Measurements from ENCODE around the gene STAC3.

The STAC3 gene

DNA sequence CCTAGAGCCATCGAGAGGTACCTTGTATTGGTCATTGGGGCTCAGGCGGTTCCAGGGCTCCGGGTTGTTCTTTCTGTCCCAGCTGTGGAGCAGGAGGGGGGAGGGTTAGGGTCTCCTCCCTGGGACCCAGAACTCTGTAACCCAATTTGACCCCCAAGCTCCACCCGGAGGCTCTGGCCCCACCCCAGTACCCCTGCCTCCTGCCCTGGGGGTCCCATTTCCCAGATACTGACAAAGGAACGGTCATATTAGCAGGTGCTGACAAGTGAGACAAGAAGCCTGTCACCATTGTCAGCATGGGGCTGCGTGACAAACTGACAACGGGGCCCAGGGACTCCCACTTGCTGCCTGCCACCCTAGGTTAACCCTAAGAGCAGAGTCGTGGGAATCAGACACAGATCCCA is 15.3 kb downstream of the STAC3 start:
- no peak for DNase-seq

DNA sequence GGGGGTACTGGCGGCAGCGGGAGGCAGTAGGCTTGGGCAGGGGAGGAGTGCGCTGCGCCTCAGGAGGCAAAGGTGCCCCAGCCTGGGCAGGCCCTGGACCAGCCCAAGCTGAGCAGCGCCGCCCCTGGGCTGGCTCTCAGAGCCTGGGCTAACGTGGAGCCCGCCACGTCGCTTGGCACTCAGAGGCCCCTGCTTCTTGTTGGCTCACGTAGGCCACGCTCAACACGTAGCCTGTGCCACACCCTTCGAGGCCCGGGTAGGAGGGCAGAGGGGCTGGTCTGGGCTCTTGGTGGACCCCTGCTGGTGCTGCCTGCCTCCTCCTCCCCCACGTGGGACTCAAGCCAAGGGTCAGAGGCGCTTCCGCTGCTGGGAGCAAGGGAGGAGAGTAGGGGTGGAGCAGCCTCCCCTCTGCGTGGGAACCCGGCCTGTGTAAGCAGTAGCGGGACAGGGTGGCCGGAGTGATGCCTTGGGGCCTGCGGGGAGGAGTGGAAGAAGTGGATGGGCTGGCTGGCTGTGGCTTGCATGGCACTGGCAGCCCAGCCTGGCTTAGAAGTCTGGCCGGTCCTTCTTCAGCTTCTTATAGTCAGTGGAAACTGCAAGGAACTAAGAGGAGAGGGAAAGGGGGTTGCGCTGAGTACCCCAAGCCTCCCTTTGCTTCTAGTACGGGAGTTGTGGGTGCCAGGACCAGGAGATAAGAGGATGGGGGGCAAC is 15.8 kb downstream of the STAC3 start:
- DNase-seq, result no peak

DNA sequence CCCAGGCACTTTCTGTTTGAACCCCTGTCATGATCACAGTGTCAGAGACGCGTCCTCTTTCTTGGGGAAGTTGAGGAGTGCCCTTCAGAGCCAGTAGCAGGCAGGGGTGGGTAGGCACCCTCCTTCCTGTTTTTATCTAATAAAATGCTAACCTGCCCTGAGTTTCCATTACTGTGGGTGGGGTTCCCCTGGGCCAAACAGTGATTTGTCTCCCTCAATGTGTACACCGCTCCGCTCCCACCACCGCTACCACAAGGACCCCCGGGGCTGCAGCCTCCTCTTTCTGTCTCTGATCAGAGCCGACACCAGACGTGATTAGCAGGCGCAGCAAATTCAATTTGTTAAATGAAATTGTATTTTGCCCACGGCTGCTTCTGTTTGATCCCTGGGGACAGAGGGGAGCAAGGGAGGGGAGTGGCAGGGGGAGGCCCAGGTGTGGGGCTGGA is 16.4 kb downstream of the STAC3 start:
- no peak for DNase-seq

DNA sequence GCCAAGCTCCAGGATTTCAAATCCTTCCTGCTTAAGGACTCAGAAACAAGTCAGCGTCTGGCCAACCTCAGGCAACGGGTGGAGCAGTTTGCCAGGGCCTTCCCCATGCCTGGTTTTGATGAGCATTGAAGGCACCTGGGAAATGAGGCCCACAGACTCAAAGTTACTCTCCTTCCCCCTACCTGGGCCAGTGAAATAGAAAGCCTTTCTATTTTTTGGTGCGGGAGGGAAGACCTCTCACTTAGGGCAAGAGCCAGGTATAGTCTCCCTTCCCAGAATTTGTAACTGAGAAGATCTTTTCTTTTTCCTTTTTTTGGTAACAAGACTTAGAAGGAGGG is 16.8 kb downstream of the STAC3 start:
- DNase-seq, result no peak

GRCh38 chr12:57233357-57234232 is 17.4 kb downstream of the STAC3 start:
- DNase-seq, result no peak

DNA sequence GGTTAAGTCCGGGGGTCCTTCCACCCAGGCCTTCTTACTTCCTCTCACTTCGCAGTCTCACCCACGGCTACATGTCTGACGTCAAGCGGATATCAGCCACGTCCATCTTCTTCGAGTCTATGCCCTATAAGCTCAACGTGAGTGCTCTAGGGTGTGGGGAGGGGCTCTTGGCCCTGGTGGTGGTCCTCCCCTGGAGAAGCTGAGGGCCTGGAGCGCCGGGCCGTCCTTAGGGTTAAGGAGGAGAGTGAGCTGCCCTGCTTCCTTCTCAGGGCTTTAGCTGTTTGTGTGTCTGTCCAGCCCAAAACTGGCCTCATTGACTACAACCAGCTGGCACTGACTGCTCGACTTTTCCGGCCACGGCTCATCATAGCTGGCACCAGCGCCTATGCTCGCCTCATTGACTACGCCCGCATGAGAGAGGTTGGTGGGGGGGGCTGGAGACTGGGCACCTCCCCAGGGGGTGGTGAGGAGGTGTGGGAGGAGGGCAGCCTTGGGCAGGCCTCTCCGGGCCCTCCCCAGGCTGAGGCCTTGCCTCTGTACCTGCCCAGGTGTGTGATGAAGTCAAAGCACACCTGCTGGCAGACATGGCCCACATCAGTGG is 18.7 kb downstream of the STAC3 start:
- no peak for DNase-seq

- no peak for DNase-seq
Measured at GRCh38 chr12:57231276-57232021, 19.5 kb downstream of the STAC3 start.

DNA sequence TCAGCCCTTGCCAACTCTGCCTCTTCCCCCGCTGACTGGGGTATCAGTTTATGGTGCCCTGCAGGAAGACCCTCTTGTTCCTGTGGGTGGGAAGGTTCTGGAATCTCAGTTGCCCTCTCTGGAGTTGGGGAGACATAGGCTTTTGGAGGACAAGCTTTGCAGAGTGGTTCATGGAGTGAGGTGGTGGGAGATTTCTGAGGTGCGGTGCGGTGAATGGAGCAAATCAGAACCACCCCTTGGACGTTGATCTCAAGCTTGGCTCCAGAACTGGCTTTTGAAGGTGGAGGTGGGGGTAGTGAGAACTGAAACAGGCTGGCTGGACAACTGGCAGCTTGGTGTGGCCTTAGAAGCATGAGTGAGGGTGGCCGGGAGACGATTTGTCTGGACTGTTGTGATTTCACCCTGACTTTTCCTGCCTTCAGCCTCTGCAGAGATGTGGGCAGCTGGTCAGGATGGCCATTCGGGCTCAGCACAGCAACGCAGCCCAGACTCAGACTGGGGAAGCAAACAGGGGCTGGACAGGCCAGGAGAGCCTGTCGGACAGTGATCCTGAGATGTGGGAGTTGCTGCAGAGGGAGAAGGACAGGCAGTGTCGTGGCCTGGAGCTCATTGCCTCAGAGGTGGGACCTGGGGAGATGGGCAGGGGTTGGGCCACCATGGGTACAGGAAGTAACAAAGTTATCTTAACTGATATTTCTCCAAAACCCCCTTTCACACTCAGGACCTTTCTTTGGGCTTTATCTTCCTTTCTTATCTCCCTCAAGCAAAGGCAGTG is 20.4 kb downstream of the STAC3 start:
- no peak for DNase-seq

DNA sequence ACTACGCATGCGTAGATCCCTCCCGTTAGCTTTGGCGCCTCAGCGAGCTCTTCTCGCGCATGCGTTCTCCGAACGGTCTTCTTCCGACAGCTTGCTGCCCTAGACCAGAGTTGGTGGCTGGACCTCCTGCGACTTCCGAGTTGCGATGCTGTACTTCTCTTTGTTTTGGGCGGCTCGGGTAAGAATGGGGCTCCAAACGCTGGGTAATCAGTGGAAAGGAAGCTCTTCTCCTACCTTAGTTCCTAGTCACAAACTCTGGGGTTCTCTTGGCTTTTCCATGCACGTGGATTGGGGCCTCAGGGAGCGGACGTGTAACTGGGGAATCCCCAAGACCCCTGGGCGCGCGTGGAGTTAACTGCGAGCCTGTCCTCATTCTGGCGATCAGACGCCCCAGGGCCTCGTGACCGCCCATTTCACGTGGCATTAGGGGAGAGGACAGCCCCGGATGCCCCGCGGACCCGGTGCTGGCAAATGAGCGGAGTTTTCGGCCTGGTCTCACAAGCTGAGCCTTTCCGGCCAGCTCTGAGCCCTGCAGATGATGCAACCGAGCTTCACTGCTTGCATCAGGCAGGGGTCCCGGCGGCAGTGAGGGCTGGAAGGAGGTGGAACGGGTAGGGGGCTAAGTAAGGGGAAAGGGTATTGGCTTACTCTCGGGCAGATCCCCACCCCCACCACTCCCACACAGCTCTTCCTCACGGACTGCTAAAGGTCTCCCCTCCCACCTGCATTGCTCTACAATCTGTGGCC is 21.2 kb downstream of the STAC3 start, which contains the start of gene SHMT2:
TSS of gene SHMT2 (plus strand) at position 78 of the 747 bp plus-strand sequence. CDS start at position 146, 68 bp downstream.
- DNase-seq, result peak; percentile 95

DNA sequence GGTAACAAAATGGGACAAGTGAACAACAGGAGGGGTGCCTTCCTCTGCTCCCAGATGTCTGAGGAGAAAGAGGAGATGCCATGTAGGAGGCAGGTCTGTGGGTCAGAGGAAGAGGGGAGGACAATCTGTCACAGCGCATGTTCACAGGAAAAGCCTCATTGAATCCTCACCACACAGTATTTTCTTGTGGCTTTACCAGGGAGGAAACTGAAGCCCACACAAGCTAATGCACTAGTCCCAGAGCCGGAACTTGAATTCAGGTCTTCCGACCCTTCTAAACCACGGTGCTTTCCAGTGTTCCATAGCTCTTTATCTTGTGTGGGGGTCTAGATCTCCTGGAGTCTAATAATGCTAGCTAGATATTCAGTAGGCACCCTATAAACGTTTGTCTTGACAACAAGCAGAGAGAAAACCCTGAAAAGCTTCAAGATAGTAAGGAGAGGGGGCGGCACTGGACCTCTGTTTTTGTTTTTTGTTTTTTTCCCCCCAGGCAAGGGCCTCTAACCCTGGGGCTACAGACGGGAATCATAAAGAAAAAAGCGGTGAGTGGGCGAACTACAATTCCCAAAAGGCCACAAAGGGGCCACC is 21.8 kb downstream of the STAC3 start:
- peak; percentile 55 for DNase-seq

DNA sequence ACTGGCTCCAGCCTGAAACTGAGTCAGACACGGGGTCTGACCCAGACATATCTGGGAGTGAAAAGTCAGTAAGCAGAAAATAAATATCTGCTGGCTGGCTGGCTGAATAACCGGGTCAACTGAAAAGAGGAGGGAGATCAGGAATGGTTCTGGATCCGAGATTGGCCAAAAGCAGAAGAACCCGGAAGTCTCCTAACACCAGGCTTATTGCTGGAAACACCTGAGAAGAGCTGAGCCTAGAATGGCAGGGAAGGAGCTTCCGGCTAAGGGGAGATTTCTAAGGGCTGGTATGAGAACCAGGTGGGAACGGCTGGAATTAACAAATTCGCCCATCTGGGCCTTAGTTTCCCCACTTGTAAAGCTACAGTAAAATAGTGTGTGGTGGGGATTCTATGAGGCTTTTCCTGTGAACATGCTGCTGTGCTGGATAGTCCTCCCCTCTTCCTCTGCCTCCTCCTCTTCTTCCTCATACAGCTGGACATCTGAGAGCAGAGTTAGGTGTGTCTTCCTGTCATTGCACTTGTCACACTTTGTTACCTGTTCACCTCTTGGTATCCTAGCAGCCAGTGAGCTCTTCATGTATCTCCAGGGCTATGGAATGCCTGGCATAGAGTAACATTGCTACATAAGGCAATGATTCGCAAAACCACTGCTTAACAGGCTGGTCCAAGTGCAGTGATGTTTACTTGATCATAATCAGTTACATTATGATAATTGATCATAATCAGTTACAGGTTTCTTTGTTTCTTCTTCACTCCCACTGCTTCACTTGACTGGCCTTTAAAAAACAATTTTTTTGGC is 23.5 kb downstream of the STAC3 start:
- no peak for DNase-seq

DNA sequence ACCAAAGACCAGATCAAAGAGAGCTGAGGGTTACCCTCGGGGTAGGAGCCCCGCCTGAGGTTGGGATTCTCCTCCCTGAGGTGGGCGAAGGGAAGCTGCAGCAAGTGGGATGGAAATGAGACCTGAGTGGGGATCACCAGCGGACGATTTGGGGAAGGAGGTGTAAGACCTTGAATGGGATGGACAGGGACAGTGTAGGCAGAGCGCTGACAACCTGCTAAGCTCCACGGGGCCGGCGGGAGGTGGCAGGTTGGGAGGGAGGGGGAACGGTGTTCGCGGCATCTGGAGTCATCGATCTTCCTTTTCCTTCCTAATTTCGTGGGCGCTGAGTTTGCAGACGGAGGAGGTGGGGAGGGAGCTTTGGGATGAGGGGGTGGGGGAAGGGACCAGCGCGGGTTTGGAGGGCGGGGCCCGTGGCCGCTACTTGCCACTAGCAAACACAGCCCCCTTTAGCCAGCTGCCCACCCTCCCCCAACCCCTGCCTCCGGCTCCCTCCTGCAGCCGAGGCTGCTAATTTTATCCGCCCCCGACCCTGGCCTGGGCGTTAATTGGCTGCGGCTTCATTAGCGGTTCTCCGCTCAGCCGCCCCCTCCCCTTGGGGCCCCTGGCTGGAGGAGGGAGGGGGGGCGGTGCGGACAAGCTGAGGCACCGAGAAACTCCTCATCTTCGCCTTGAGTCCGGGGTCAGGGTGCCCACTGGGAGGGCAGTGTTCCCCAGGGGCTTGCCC is 24.2 kb downstream of the STAC3 start:
- no peak for DNase-seq

GRCh38 chr12:57225680-57226210 is 25.2 kb downstream of the STAC3 start:
- no peak for DNase-seq

DNA sequence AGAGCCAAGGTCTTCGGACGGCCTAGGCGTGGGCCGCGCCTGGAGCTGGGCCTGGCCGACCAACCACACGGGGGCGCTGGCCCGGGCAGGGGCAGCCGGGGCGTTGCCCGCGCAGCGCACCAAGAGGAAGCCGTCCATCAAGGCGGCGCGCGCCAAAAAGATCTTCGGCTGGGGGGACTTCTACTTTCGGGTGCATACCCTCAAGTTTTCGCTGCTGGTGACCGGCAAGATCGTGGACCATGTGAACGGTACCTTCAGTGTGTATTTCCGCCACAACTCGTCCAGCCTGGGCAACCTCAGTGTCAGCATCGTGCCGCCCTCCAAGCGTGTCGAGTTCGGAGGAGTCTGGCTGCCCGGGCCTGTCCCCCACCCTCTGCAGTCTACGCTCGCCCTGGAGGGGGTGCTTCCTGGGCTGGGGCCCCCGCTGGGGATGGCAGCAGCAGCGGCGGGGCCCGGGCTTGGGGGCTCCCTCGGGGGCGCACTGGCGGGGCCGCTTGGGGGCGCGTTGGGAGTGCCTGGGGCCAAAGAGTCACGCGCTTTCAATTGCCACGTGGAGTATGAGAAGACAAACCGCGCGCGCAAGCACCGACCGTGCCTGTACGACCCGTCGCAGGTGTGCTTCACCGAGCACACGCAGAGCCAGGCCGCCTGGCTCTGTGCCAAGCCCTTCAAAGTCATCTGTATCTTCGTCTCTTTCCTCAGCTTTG is 25.9 kb downstream of the STAC3 start:
- peak; percentile 67 for DNase-seq

- DNase-seq, result no peak
Measured at GRCh38 chr12:57224278-57224972, 26.6 kb downstream of the STAC3 start.

DNA sequence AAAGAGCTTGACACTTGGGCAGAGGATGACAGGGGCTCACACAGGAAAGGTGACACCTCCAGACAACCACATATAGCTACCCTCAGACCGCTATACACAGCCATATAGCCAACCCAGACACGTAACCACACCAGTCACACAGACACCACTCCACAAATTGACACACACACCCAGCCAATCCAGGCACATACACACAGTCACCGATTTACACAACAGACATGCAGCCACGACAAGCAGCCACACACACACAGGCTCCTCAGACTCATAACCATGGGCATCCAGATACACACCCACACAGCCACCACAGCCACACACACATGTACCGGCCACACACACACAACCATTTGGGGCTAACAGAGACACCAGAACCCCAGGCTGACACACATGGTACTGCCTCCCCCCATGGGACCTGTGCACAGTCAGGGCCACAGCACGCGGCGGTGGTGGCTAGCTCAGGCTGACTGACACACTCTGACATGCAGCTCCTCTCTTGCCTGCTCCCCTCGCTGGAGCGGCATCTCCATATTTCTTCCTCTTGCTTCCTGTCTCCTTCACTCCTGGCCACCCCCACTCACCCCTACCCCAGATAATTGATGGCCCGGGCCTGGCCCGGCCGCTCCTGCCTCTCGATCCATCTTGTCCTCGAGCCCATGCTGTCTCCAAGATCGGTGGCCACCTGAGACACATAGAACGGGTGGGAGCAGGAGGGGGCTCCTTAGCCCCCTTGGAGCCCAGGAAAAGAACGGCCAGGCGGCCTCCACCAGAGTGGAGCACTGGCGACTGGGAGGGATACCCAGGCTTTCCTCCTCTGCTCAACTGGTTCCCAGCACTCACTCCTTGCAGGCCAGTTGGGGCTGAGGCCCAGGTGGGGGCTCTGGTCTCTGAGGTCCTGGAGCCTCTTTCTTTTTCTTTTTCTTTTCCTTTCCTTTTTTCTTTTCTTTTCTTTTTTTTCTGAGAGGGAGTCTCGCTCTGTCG is 27.5 kb downstream of the STAC3 start:
- DNase-seq, result peak; percentile 67

Data from CD4-positive, alpha-beta T cell treated with Interleukin-12 subunit alpha and Interleukin-12 subunit beta, for 1 hour (primary cell).